ENCODE measurements around the gene SLC23A3.
"Not testable (repeated sequence)": the region's sequence is repeated elsewhere in the genome, so short reads cannot be mapped to it uniquely, and the experiment has no call there.

Gene SLC23A3

GRCh38 chr2:219204425-219205164 is 34.8 kb upstream of the SLC23A3 start:
- no peak for DNase-seq

- DNase-seq: not testable (repeated sequence)
Observed at GRCh38 chr2:219201331-219201730, 31.5 kb upstream of the SLC23A3 start.

GRCh38 chr2:219200502-219201326 is 30.9 kb upstream of the SLC23A3 start:
- DNase-seq: peak; percentile 20

GRCh38 chr2:219199470-219200211 is 29.8 kb upstream of the SLC23A3 start:
- DNase-seq: no peak

GRCh38 chr2:219198974-219199373 is 29.1 kb upstream of the SLC23A3 start:
- no peak for DNase-seq

- DNase-seq: no peak
Observed at GRCh38 chr2:219197388-219197787, 27.6 kb upstream of the SLC23A3 start.

- DNase-seq: peak; percentile 19
Observed at GRCh38 chr2:219186754-219187456, 17.1 kb upstream of the SLC23A3 start.

- no peak for DNase-seq
Observed at GRCh38 chr2:219184121-219184520, 14.3 kb upstream of the SLC23A3 start.

GRCh38 chr2:219183151-219183772 is 13.4 kb upstream of the SLC23A3 start:
- DNase-seq: no peak

GRCh38 chr2:219182331-219183150 is 12.7 kb upstream of the SLC23A3 start:
- DNase-seq: peak; percentile 19

GRCh38 chr2:219181531-219181930 is 11.7 kb upstream of the SLC23A3 start:
- no peak for DNase-seq

GRCh38 chr2:219180961-219181360 is 11.1 kb upstream of the SLC23A3 start:
- DNase-seq: no peak

- no peak for DNase-seq
Observed at GRCh38 chr2:219179601-219180465, 10.0 kb upstream of the SLC23A3 start.

- peak; percentile 44 for DNase-seq
Observed at GRCh38 chr2:219178377-219179175, 8.7 kb upstream of the SLC23A3 start.

- DNase-seq: peak; percentile 81
Observed at GRCh38 chr2:219177552-219178376, 7.9 kb upstream of the SLC23A3 start, which contains the start of gene RETREG2. TSS of gene RETREG2 (plus strand) at chr2:219178275. CDS start at chr2:219178353, 78 bp downstream.

GRCh38 chr2:219176818-219177551 is 7.2 kb upstream of the SLC23A3 start, which contains the start of gene CNPPD1:
TSS of gene CNPPD1 (minus strand) at chr2:219176925. CDS start at chr2:219176828, 97 bp downstream.
- DNase-seq: peak; percentile 89

All from activated CD4-positive, alpha-beta T cell treated with anti-CD3 and anti-CD28 coated beads, Interleukin-2, amount 50 U/mL, for 16 hours (primary cell).